K562 (cell line): Measurements from ENCODE around the gene SLC1A3. TPM values are rescaled to one million over a fixed set of nuclear protein-coding genes. Genes with fewer than 3 reads are reported as not detected.

Source experiments
- ATAC-seq: fragments of 200-7000 bp; cut with Tn5 transposase; 3 replicates; pipeline ENCODE4 v1.9.1; 2020; ENCODE audit warnings: moderate library complexity
- BruUV-seq: library from RNA; stranded (reverse); fragments of 400-500 nt; replicated peaks from 2 replicates; lab custom pipeline; 2021; lab: Mats Ljungman, UMichigan
- CTCF ChIA-PET: fragments of 300-600 bp; formaldehyde crosslinking; extraction: SDS; loops from one replicate; lab custom pipeline; 2021; ENCODE audit warnings: low intra/inter-chr PET ratio; lab: Yijun Ruan, JAX
- POLR2A ChIA-PET: fragments of 300-600, 350-650 bp; sonication (Branson Sonifier 250); formaldehyde crosslinking; extraction: SDS; loops from one replicate; lab custom pipeline; 2021; ENCODE audit warnings: antibody characterized with exemption, inconsistent platforms; lab: Yijun Ruan, JAX
- DNase-seq, 4 experiments: peaks; one replicate each; pipeline versions ENCODE4 v3.0.0 to v3.0.0-alpha.2; 2011 to 2018; ENCODE audit warnings: low spot score in 3 of 4, mixed read lengths in 3 of 4; ENCODE audit errors: extremely low read depth in 1 of 4
- FAIRE-seq: peaks from 2 replicates; lab custom pipeline; 2011; peaks lifted over from hg19 to GRCh38; lab: Jason Lieb, UNC
- H2AFZ ChIP-seq: 2 replicates; pipeline ENCODE4 v1.6.0; 2011; ENCODE audit warnings: low read depth, low read length, control low read depth, inconsistent platforms
- H3K27ac ChIP-seq: fragments of 200-600 bp; 3 replicates; pipeline ENCODE4 v1.8.0; 2011; ENCODE audit warnings: low read depth, mild to moderate bottlenecking, control low read depth, inconsistent platforms, low read length, moderate library complexity, mixed read lengths; ENCODE audit errors: extremely low read depth
- H3K27me3 ChIP-seq, 2 experiments: fragments of 300-600 bp in 1 of 2; 2 replicates in 1 of 2; 3 replicates in 1 of 2; pipeline versions ENCODE4 v1.6.0 to v1.8.0; 2011; ENCODE audit warnings: inconsistent platforms in 2 of 2, low read length in 2 of 2, mild to moderate bottlenecking in 1 of 2, mixed read lengths in 1 of 2, moderate library complexity in 1 of 2; ENCODE audit not compliant: control insufficient read depth in 2 of 2, insufficient read depth in 2 of 2
- H3K36me3 ChIP-seq: fragments of 300-600 bp; 3 replicates; pipeline ENCODE4 v1.8.0; 2011; ENCODE audit warnings: mild to moderate bottlenecking, low read length, inconsistent platforms; ENCODE audit not compliant: control insufficient read depth, insufficient read depth
- H3K4me1 ChIP-seq, 2 experiments: fragments of 200-600 bp in 1 of 2; replicated peaks in 1 of 2; 2 replicates in 1 of 2; 3 replicates in 1 of 2; pipeline versions ENCODE4 v1.5.1 to v1.8.0; 2011; ENCODE audit warnings: inconsistent platforms in 2 of 2, low read length in 2 of 2, mild to moderate bottlenecking in 1 of 2, mixed read lengths in 1 of 2, moderate library complexity in 1 of 2; ENCODE audit not compliant: control insufficient read depth in 2 of 2, insufficient read depth in 2 of 2
- H3K4me2 ChIP-seq: 2 replicates; pipeline ENCODE4 v1.6.1; 2011; ENCODE audit warnings: low read length, control low read depth, inconsistent platforms, mixed read lengths; ENCODE audit not compliant: insufficient read depth
- H3K4me3 ChIP-seq: fragments of 200-600 bp; sonication (generic), shearing (Covaris generic); 2 replicates; pipeline ENCODE4 v1.5.1; 2016; ENCODE audit warnings: control low read depth, inconsistent platforms
- H3K79me2 ChIP-seq: fragments of 200-600 bp; 3 replicates; pipeline ENCODE4 v1.8.0; 2011; ENCODE audit warnings: low read length, inconsistent platforms; ENCODE audit not compliant: control insufficient read depth, insufficient read depth
- H3K9ac ChIP-seq, 2 experiments: 2 replicates each; pipeline versions ENCODE4 v1.6.0 to v1.6.1; 2011; ENCODE audit warnings: low read depth in 2 of 2, low read length in 2 of 2, control low read depth in 1 of 2, inconsistent platforms in 1 of 2, mild to moderate bottlenecking in 1 of 2, mixed read lengths in 1 of 2; ENCODE audit not compliant: insufficient read depth in 1 of 2
- H3K9me1 ChIP-seq: one replicate; pipeline ENCODE4 v1.6.0; 2011; ENCODE audit warnings: inconsistent platforms, mild to moderate bottlenecking, low read length, moderate library complexity; ENCODE audit not compliant: control insufficient read depth, insufficient read depth
- H3K9me3 ChIP-seq: replicated peaks from 2 replicates; pipeline ENCODE4 v1.5.1; 2011; ENCODE audit warnings: low read depth, low read length, inconsistent platforms; ENCODE audit not compliant: control insufficient read depth, insufficient read depth
- H4K20me1 ChIP-seq: replicated peaks from 2 replicates; pipeline ENCODE4 v1.6.1; 2011; ENCODE audit warnings: low read length, inconsistent platforms, mixed read lengths; ENCODE audit not compliant: control insufficient read depth, insufficient read depth
- ATF4 ChIP-seq: fragments of 450-650 bp; formaldehyde crosslinking; IDR thresholded peaks from 2 replicates; pipeline ENCODE4 v1.4.0; 2022; ENCODE audit warnings: mild to moderate bottlenecking, moderate library complexity
- CEBPB ChIP-seq: fragments of 450-650 bp; IDR thresholded peaks from 2 replicates; pipeline ENCODE4 v1.6.1; 2016; ENCODE audit warnings: missing genetic modification characterization, missing compliant biosample characterization
- CEBPG ChIP-seq, 3 experiments: fragments of 200-800 bp in 1 of 3; sonication (Bioruptor generic) in 1 of 3; sonication (generic) in 1 of 3; formaldehyde crosslinking in 1 of 3; IDR thresholded peaks in 2 of 3; conservative IDR thresholded peaks in 1 of 3; 2 replicates each; pipeline versions ENCODE4 v1.6.1 to v1.8.0; 2016 to 2022; ENCODE audit warnings: missing compliant biosample characterization in 2 of 3, missing genetic modification characterization in 2 of 3, mild to moderate bottlenecking in 1 of 3, missing genetic modification reagents in 1 of 3
- DIDO1 ChIP-seq: fragments of 450-650 bp; IDR thresholded peaks from 2 replicates; pipeline ENCODE4 v1.6.1; 2016; ENCODE audit warnings: low read depth, missing biosample characterization, missing genetic modification characterization
- HMG20A ChIP-seq: fragments of 450-650 bp; formaldehyde crosslinking; conservative IDR thresholded peaks from 2 replicates; pipeline ENCODE4 v1.4.0; 2020; ENCODE audit warnings: mild to moderate bottlenecking, mixed read lengths
- IRF9 ChIP-seq: fragments of 450-650 bp; IDR thresholded peaks from 2 replicates; pipeline ENCODE4 v1.6.1; 2016; ENCODE audit warnings: missing biosample characterization, missing genetic modification characterization
- KAT7 ChIP-seq: sonication (generic); formaldehyde crosslinking; IDR thresholded peaks from 2 replicates; pipeline ENCODE4 v1.8.0; 2022; ENCODE audit warnings: missing genetic modification reagents, mild to moderate bottlenecking, borderline replicate concordance
- NONO ChIP-seq, 2 experiments: fragments of 200-400 bp in 1 of 2; fragments of 450-650 bp in 1 of 2; formaldehyde crosslinking in 1 of 2; IDR thresholded peaks; 2 replicates each; pipeline ENCODE4 v1.6.1; 2017; ENCODE audit warnings: low read depth in 2 of 2, mild to moderate bottlenecking in 2 of 2, moderate library complexity in 2 of 2, low read length in 1 of 2
- PHTF2 ChIP-seq: fragments of 250-450 bp; sonication (Bioruptor Pico); IDR thresholded peaks from 2 replicates; pipeline ENCODE4 v1.5.0; 2021; ENCODE audit warnings: mild to moderate bottlenecking
- SLC30A9 ChIP-seq: fragments of 250-450 bp; sonication (Bioruptor Pico); IDR thresholded peaks from 2 replicates; pipeline ENCODE4 v1.8.0; 2022; ENCODE audit warnings: mild to moderate bottlenecking, moderate library complexity
- TRIM24 ChIP-seq, 2 experiments: fragments of 450-650 bp; IDR thresholded peaks; 2 replicates each; pipeline ENCODE4 v1.6.1; 2016
- ZNF224 ChIP-seq: sonication (generic); formaldehyde crosslinking; IDR thresholded peaks from 2 replicates; pipeline ENCODE4 v1.8.0; 2022; ENCODE audit warnings: mild to moderate bottlenecking, missing genetic modification reagents
- ZNF311 ChIP-seq: fragments of 250-450 bp; sonication (Bioruptor Pico); IDR thresholded peaks from 2 replicates; pipeline ENCODE4 v1.4.0; 2020; ENCODE audit warnings: mild to moderate bottlenecking, moderate library complexity
- ZNF764 ChIP-seq: fragments of 250-450 bp; sonication (Bioruptor Pico); IDR thresholded peaks from 2 replicates; pipeline ENCODE4 v1.4.0; 2020; ENCODE audit warnings: low read depth, mild to moderate bottlenecking, moderate library complexity
- ZZZ3 ChIP-seq: fragments of 450-650 bp; IDR thresholded peaks from 2 replicates; pipeline ENCODE4 v1.6.1; 2016; ENCODE audit warnings: antibody characterized with exemption, mild to moderate bottlenecking, moderate library complexity
- WGBS: fragments of 100-300 bp; shearing (Covaris generic); methylation state at CpG from one replicate; pipeline ENCODE4 v1.1.6; 2016; ENCODE audit warnings: low coverage, mixed read lengths; ENCODE audit not compliant: insufficient coverage; ENCODE audit errors: missing lambda C conversion rate; 5-methylcytosine and 5-hydroxymethylcytosine counted together
- in situ Hi-C: fragments of 300-500 bp; cut with MboI; formaldehyde crosslinking; loops from 4 replicates; pipeline ENCODE4 v1.15.0; 2018; ENCODE audit warnings: inconsistent platforms, mixed read lengths
- intact Hi-C: fragments of 100-400 bp; cut with micrococcal nuclease; formaldehyde crosslinking; loops from 2 replicates; pipeline ENCODE4 v1.14.2; 2022
- polyA plus RNA-seq, 8 experiments: library from polyadenylated mRNA; depleted of rRNA in 4 of 8; stranded (reverse) in 5 of 8; unstranded in 3 of 8; fragments of >200 nt; fragmentation: Nextera tagmentation in 2 of 8; fragmentation: Illumina TruSeq in 1 of 8; extraction: Ambion mirVana in 2 of 8; extraction: Trizol in 1 of 8; gene quantifications; 2 replicates each; pipeline versions ENCODE4 v1.2.1 to v1.2.3, GENCODE V29; 2011 to 2014; ENCODE audit warnings: inconsistent platforms in 1 of 8, missing spikeins in 1 of 8
- total RNA-seq, 7 experiments: library from RNA; depleted of rRNA in 6 of 7; stranded (reverse); fragments of >200 nt in 6 of 7; fragmentation: Illumina TruSeq in 2 of 7; extraction: Trizol in 2 of 7; gene quantifications; 2 replicates each; pipeline versions ENCODE4 v1.2.1 to v1.2.3, GENCODE V29; 2011 to 2021; ENCODE audit warnings: low replicate concordance in 1 of 7
- TF ChIP-seq, protein P1 (sequence below), 2 experiments: fragments of 450-650 bp in 1 of 2; sonication (generic) in 1 of 2; formaldehyde crosslinking in 1 of 2; IDR thresholded peaks in 1 of 2; conservative IDR thresholded peaks in 1 of 2; 2 replicates each; pipeline versions ENCODE4 v1.6.1 to v1.8.1; 2016 to 2023; ENCODE audit warnings: mild to moderate bottlenecking in 2 of 2, moderate library complexity in 2 of 2, inconsistent platforms in 1 of 2, missing genetic modification reagents in 1 of 2
- TF ChIP-seq, protein P2 (sequence below): fragments of 250-450 bp; sonication (Bioruptor Pico); IDR thresholded peaks from 2 replicates; pipeline ENCODE4 v1.8.0; 2022; ENCODE audit warnings: moderate library complexity, mild to moderate bottlenecking, inconsistent platforms

The SLC1A3 gene
- total and polyA plus RNA-seq, 9 of the 15 experiments (the other 6 are each of a cell fraction or from before 2014, with no cell fraction given): 0.13 TPM; not detected in 8

DNA sequence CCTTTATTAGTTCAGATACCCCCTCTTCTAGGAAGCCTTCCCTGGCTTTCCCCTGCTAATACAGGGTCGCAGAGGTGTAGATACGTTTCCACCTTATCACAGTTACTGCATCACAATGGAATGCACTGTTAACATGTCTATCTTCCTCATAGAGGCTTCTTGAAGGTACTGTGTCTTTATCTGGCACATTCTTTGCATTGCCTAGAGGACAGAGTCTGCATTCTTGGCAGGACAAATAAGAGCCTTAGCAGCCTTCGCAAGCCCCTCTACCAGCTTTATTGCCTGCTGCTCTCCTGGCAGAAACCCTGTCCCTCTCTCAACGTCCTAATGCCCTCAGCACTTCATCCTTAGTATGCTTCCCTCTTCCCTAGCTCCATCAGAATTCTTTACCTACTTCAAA is 31.6 kb downstream of the SLC1A3 start:
- FAIRE-seq: no peak
- POLR2A ChIA-PET: interaction anchor here (0.6 to 1.2 kb wide), 2 partner anchors 10 to 396 kb away, joined by 3 read pairs; partner anchors contain the start of gene NADK2
- intact Hi-C loops: no loop called here

GRCh38 chr5:36640949-36641348 is 34.5 kb downstream of the SLC1A3 start:
- Histone ChIP-seq H3K9me3 (no peaks in the 10 kb centered on the region), H3K27ac (no peak overlapping the region), H3K27me3 (peaks cover 4 to 9% of the 10 kb centered on the region in 2 experiments; a peak in 3 of 5 replicates), H3K4me3 (no peak overlapping the region), H3K9ac (no peak overlapping the region), H3K4me2 (no peak overlapping the region), H3K79me2 (no peaks in the 10 kb centered on the region), H3K36me3 (no peaks in the 10 kb centered on the region), H4K20me1 (no peaks in the 10 kb centered on the region), H2AFZ (no peak overlapping the region), H3K9me1 (no peaks in the 10 kb centered on the region), H3K4me1 (no peaks in the 10 kb centered on the region)
- CTCF ChIA-PET: no interaction called here
- intact Hi-C loops: no loop called here
- POLR2A ChIA-PET: interaction anchor here (0.5 to 1.3 kb wide), 3 partner anchors 12 to 642 kb away, joined by 3 to 5 read pairs (median 3); no protein-coding TSS in a partner anchor
- BruUV-seq: no TSS peak
- 0% methylated on average over 1 of the region's 1 CpG for WGBS
- FAIRE-seq (no peak), ATAC-seq (no peak), DNase-seq (no peak)
- in situ Hi-C loops: no loop called here
- TF ChIP-seq IRF9 (tag): peak; percentile 46; the same call in 1 of the 2 replicates
- no peak for TF ChIP-seq ZNF764 (CRISPR knock-in tag)
- peak; percentile 66; the same call in 1 of the 2 replicates for TF ChIP-seq ATF4
- TF ChIP-seq, protein P1, sequence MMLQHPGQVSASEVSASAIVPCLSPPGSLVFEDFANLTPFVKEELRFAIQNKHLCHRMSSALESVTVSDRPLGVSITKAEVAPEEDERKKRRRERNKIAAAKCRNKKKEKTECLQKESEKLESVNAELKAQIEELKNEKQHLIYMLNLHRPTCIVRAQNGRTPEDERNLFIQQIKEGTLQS (IDR thresholded peaks at IDR 0.05): peak; percentile 88
- TF ChIP-seq, protein P1 (CRISPR knock-in tag; conservative IDR thresholded peaks at IDR 0.05): no peak
- peak; percentile 65 to 76; a peak in 2 of 4 replicates for TF ChIP-seq TRIM24 (IDR thresholded peaks at IDR 0.05)
- peak; percentile 71 for TF ChIP-seq CEBPB (tag)
- no peak for TF ChIP-seq CEBPG (CRISPR knock-in tag; IDR thresholded peaks at IDR 0.05)
- TF ChIP-seq CEBPG (tag; conservative IDR thresholded peaks at IDR 0.05 in 1 of 2, IDR thresholded peaks at IDR 0.05 in 1 of 2): peak; percentile 89 to 92
- no peak for TF ChIP-seq ZZZ3

More for the DNA sequence above, 31.6 kb downstream of the SLC1A3 start:
- no peak for TF ChIP-seq ZNF224 (CRISPR knock-in tag)
- TF ChIP-seq NONO (IDR thresholded peaks at IDR 0.05; ENCODE audit: low read depth in 2 of 2, low read length in 1 of 2): no peak
- TF ChIP-seq SLC30A9: no peak
- no peak for TF ChIP-seq PHTF2 (CRISPR knock-in tag)
- no peak for TF ChIP-seq ZNF311 (CRISPR knock-in tag)
- TF ChIP-seq, protein P2, sequence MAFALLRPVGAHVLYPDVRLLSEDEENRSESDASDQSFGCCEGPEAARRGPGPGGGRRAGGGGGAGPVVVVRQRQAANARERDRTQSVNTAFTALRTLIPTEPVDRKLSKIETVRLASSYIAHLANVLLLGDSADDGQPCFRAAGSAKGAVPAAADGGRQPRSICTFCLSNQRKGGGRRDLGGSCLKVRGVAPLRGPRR (CRISPR knock-in tag): no peak
- no peak for TF ChIP-seq KAT7 (CRISPR knock-in tag)
- TF ChIP-seq HMG20A (CRISPR knock-in tag): no peak
- TF ChIP-seq DIDO1: no peak
- TF ChIP-seq, all 486 proteins: peak for 0
- Histone ChIP-seq H3K4me1 (no peaks in the 10 kb centered on the region), H3K27me3 (peaks cover 9% of the 10 kb centered on the region in 2 experiments), H3K9ac (no peak overlapping the region), H3K36me3 (no peaks in the 10 kb centered on the region), H3K79me2 (no peaks in the 10 kb centered on the region), H3K4me2 (no peak overlapping the region), H3K27ac (no peak overlapping the region), H4K20me1 (no peaks in the 10 kb centered on the region), H3K9me1 (no peaks in the 10 kb centered on the region), H2AFZ (no peak overlapping the region), H3K9me3 (no peaks in the 10 kb centered on the region), H3K4me3 (no peak overlapping the region)
- in situ Hi-C loops: no loop called here
- ATAC-seq: no peak
- CTCF ChIA-PET: no interaction called here
- no peak for DNase-seq
- WGBS: 0% methylated on average over 4 of the region's 4 CpGs
- BruUV-seq: no TSS peak
